GM23248 (cell line): ENCODE measurements around the gene HOXB8. TPM values are rescaled to one million over a fixed set of nuclear protein-coding genes. Genes with fewer than 3 reads are reported as not detected.
A peak's percentile ranks its signal among the peaks of the same experiment; 100 is the strongest.

Experiments
- DNase-seq: peaks from one replicate; pipeline ENCODE4 v3.0.0-alpha.2; 2015
- H2AFZ ChIP-seq: fragments of 200-600 bp; sonication (generic); 2 replicates; pipeline ENCODE4 v1.6.1; 2016; ENCODE audit warnings: antibody characterized with exemption
- H3F3A ChIP-seq: fragments of 200-600 bp; sonication (generic); 2 replicates; pipeline ENCODE4 v1.6.1; 2016; ENCODE audit warnings: mild to moderate bottlenecking, antibody characterized with exemption, mixed run types; ENCODE audit not compliant: insufficient read depth
- H3K27ac ChIP-seq: fragments of 200-600 bp; sonication (generic); 2 replicates; pipeline ENCODE4 v1.5.1; 2016; ENCODE audit warnings: mild to moderate bottlenecking
- H3K27me3 ChIP-seq: fragments of 200-600 bp; sonication (generic); replicated peaks from 2 replicates; pipeline ENCODE4 v1.6.1; 2016; ENCODE audit warnings: mild to moderate bottlenecking; ENCODE audit not compliant: insufficient read depth
- H3K36me3 ChIP-seq: fragments of 200-600 bp; sonication (generic); 2 replicates; pipeline ENCODE4 v1.6.1; 2016; ENCODE audit warnings: low read depth, mild to moderate bottlenecking
- H3K4me1 ChIP-seq: fragments of 200-600 bp; sonication (generic); 2 replicates; pipeline ENCODE4 v1.6.1; 2016; ENCODE audit warnings: mild to moderate bottlenecking; ENCODE audit not compliant: insufficient read depth
- H3K4me2 ChIP-seq: fragments of 200-600 bp; sonication (generic); one replicate; pipeline ENCODE4 v1.6.1; 2016; ENCODE audit warnings: mild to moderate bottlenecking; ENCODE audit not compliant: unreplicated experiment
- H3K4me3 ChIP-seq: fragments of 200-600 bp; sonication (generic); 2 replicates; pipeline ENCODE4 v1.5.1; 2016; ENCODE audit warnings: mild to moderate bottlenecking
- H3K79me2 ChIP-seq: fragments of 200-600 bp; sonication (generic); 2 replicates; pipeline ENCODE4 v1.6.1; 2016; ENCODE audit warnings: mild to moderate bottlenecking; ENCODE audit not compliant: insufficient read depth
- H3K9ac ChIP-seq: fragments of 200-600 bp; sonication (generic); 2 replicates; pipeline ENCODE4 v1.6.1; 2016; ENCODE audit warnings: mild to moderate bottlenecking
- H3K9me2 ChIP-seq: fragments of 200-600 bp; sonication (generic); 2 replicates; pipeline ENCODE4 v1.6.1; 2016; ENCODE audit warnings: mixed run types, mild to moderate bottlenecking, moderate library complexity; ENCODE audit not compliant: insufficient read depth
- H3K9me3 ChIP-seq: fragments of 200-600 bp; sonication (generic); one replicate; pipeline ENCODE4 v1.6.1; 2017; ENCODE audit warnings: low read depth
- H4K20me1 ChIP-seq: fragments of 200-600 bp; sonication (generic); 2 replicates; pipeline ENCODE4 v1.6.0; 2016; ENCODE audit not compliant: insufficient read depth
- EZH2 ChIP-seq: fragments of 200-600 bp; sonication (generic); IDR thresholded peaks from 2 replicates; pipeline ENCODE4 v1.6.1; 2018; ENCODE audit warnings: antibody characterized with exemption, mild to moderate bottlenecking; ENCODE audit not compliant: insufficient read depth, poor library complexity, severe bottlenecking
- EZH2phosphoT487 ChIP-seq: fragments of 200-600 bp; sonication (generic); IDR thresholded peaks from 2 replicates; pipeline ENCODE4 v1.6.1; 2018; ENCODE audit warnings: antibody characterized with exemption, moderate library complexity, mild to moderate bottlenecking, low read depth; ENCODE audit not compliant: insufficient read depth
- WGBS, 2 experiments: methylation state at CpG; one replicate each; pipeline ENCODE4 v1.1.6; 2015 to 2017; ENCODE audit warnings: low lambda C conversion rate in 2 of 2, low coverage in 1 of 2; ENCODE audit errors: missing lambda C conversion rate in 2 of 2; 5-methylcytosine and 5-hydroxymethylcytosine counted together
- in situ Hi-C: fragments of 300-500 bp; cut with MboI; formaldehyde crosslinking; loops from 2 replicates; pipeline ENCODE4 v1.15.0; 2020
- polyA plus RNA-seq: library from polyadenylated mRNA; unstranded; fragments of >200 nt; fragmentation: Nextera tagmentation; extraction: Ambion mirVana; gene quantifications from 2 replicates; pipeline ENCODE4 v1.2.1, GENCODE V29; 2016
- total RNA-seq: library from RNA; depleted of rRNA; stranded (reverse); fragments of >200 nt; shearing (Covaris generic); gene quantifications from 2 replicates; pipeline ENCODE4 v1.2.3, GENCODE V29; 2014

The HOXB8 gene
- total and polyA plus RNA-seq, 2 experiments from 2014 or later = not detected

GRCh38 chr17:48579471-48579759 lies 35.7 kb downstream of the HOXB8 start:
- Histone ChIP-seq H4K20me1 (no peaks in the 10 kb centered on the region), H3K27ac (0 out of 2 replicates have a peak overlapping the region, but pooled peaks have one; percentile 3), H3K9ac (peak overlapping the region; percentile 77; the same call in 1 of the 2 replicates), H3K36me3 (no peaks in the 10 kb centered on the region), H2AFZ (no peak overlapping the region), H3K79me2 (peaks cover 74% of the 10 kb centered on the region), H3K9me3 (no peaks in the 10 kb centered on the region), H3F3A (peaks cover 21% of the 10 kb centered on the region; the same call in 1 of the 2 replicates), H3K4me1 (peaks cover 27% of the 10 kb centered on the region), H3K4me2 (peak overlapping the region; percentile 84), H3K4me3 (peak overlapping the region; percentile 83), H3K27me3 (no peaks in the 10 kb centered on the region), H3K9me2 (no peaks in the 10 kb centered on the region)
- DNase-seq = no peak
- 80 to 83% methylated on average over 7 of the region's 7 CpGs for WGBS, 2 experiments
- TF ChIP-seq EZH2 (no peak), EZH2phosphoT487 (no peak)
- in situ Hi-C loops = no loop called here

DNA sequence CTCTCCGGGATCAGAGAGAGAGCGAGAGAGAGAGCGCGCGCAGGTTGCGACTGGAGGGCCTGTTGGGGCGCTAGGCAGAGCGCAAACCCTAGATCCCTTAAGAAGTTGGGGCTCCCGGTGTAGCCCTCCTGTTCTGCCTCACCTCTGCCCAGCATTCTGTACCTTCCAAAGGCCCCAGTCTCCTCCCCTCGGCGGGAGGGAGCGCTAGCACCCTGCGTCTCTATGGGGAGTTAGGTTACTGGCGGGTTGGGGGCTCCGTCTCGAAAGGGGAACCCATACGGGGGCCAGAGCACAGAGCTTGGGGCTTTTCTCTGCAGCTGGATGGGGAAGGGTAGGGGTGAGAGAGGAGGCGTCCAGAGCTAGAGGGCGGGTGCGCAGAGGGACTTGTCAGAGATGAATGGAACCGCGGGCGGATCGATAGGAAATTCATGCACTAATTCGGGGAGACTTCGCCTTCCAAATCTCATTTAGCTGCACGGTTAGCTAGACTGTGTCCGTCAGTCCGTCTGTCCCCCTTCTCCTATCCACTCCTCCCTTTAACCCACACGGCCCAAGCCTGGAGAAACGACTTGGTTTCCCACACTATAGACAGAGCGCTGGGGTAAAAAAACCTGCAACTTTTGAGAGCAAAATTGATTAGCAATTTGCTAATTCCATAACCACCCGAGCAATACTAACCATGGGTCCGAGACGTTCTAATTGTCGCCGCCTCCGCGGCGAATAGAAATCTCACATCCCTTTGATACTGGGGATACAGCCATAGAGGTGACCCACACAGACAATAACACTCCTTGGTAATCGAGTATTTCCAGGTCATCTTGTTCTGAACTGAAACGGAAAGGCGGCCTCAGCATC lies 36.2 kb downstream of the HOXB8 start:
- Histone ChIP-seq H3K36me3 (no peaks in the 10 kb centered on the region), H4K20me1 (no peaks in the 10 kb centered on the region), H3K9ac (peak overlapping the region; percentile 77), H3K9me2 (no peaks in the 10 kb centered on the region), H3K27me3 (no peaks in the 10 kb centered on the region), H3K4me1 (peaks cover 21% of the 10 kb centered on the region), H3K79me2 (peaks cover 79% of the 10 kb centered on the region), H3K4me2 (peak overlapping the region; percentile 84), H3F3A (peaks cover 15% of the 10 kb centered on the region; the same call in 1 of the 2 replicates), H3K4me3 (peak overlapping the region; percentile 83), H2AFZ (peak overlapping the region; percentile 90), H3K27ac (0 out of 2 replicates have a peak overlapping the region, but pooled peaks have one; percentile 3), H3K9me3 (no peaks in the 10 kb centered on the region)
- TF ChIP-seq EZH2phosphoT487 (no peak), EZH2 (no peak)
- in situ Hi-C loops = no loop called here
- 25 to 31% methylated on average over 43 of the region's 43 CpGs for WGBS, 2 experiments
- peak; percentile 44 for DNase-seq

DNA sequence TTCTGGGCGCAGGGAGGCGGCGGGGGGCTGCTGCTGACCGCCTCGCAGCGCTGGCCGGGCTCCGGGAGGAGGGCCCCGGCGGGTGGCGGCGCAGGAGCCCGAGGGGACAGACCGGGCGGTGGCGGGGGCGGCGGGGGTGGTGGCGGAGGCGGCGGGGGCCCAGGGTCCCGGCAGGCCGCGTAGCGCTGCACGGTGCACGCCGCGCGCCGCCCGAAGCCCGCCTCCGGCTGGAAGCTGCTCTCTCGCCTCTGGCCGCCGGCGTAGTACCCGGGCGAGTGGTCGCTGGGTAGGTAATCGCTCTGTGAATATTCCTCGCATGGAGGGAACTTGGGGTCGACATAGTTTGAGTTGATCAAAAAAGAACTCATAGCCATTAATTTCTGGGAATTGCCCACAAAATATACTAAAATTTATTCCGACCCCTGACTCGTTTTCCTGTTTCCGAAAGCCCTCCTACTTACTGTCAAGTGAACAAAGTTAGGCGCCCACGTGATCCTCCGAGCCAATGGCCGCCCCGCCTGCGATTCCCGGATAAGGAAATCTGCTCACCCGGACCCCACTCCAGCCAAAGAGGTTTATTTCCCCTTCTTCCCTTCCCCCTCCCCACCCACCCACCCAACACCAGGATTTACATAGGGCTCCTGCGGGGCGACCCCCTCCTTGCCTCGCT lies 37.0 kb downstream of the HOXB8 start, which contains the start of gene HOXB4:
Gene HOXB4, minus strand, starts transcription at position 405 of the 670 bp plus-strand sequence. Its CDS starts 31 bp downstream, at position 374.
- in situ Hi-C loops = no loop called here
- no peaks in the 10 kb centered on the region for H4K20me1 ChIP-seq
- peaks cover 13% of the 10 kb centered on the region; the same call in 1 of the 2 replicates for H3F3A ChIP-seq
- H3K36me3 ChIP-seq = no peaks in the 10 kb centered on the region
- peaks cover 20% of the 10 kb centered on the region for H3K4me1 ChIP-seq
- H3K27ac ChIP-seq = peak within 1 kb of the TSS; percentile 61
- DNase-seq = peak; percentile 90
- no peaks in the 10 kb centered on the region for H3K9me2 ChIP-seq
- H3K79me2 ChIP-seq = peaks cover 75% of the 10 kb centered on the region
- peak within 1 kb of the TSS; percentile 79 for H3K9ac ChIP-seq
- TF ChIP-seq EZH2 = no peak
- no peak for TF ChIP-seq EZH2phosphoT487
- H2AFZ ChIP-seq = peak within 1 kb of the TSS; percentile 90
- peak within 1 kb of the TSS; percentile 83 for H3K4me3 ChIP-seq
- H3K9me3 ChIP-seq = no peaks in the 10 kb centered on the region
- WGBS, 2 experiments = 1% methylated on average over 31 to 58 of the region's 58 CpGs
- peak within 1 kb of the TSS; percentile 99 for H3K4me2 ChIP-seq
- H3K27me3 ChIP-seq = no peaks in the 10 kb centered on the region

DNA sequence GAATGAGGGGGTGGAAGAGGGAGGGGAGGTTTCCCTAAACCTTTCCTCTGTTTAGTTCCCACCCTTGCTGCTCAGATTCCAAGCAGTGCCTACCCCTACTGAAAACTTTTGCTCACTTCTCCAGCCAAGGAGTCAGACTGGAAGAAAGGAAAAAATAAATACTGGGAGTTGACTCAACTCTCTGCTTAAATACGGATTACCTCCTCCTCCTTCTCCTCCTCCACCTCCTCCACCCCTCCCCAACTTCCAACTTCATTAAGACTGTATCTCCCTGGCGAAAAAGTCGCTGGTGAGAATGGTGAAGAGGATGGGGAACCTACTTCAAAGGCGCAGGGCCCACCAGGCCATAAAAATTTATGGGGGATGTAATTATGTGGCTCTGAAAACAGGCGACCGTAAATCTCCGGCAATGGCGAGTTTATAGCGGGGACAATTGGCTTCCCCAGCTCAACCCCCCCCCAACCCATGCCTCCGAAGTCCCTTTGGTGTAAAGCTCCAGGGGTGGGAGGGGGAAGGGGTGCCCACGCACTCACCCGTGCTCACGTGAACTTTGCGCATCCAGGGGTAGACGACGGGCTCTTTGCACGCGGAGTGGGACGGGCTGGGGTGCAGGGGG lies 37.7 kb downstream of the HOXB8 start:
- in situ Hi-C loops = no loop called here
- no peaks in the 10 kb centered on the region for H4K20me1 ChIP-seq
- H3K27me3 ChIP-seq = no peaks in the 10 kb centered on the region
- peak overlapping the region; percentile 79 for H3K9ac ChIP-seq
- H3K27ac ChIP-seq = peak overlapping the region; percentile 61
- peaks cover 15% of the 10 kb centered on the region for H3K4me1 ChIP-seq
- WGBS, 2 experiments = 0 to 2% methylated on average over 17 to 19 of the region's 19 CpGs
- H3K9me3 ChIP-seq = no peaks in the 10 kb centered on the region
- TF ChIP-seq EZH2phosphoT487 = no peak
- no peaks in the 10 kb centered on the region for H3K36me3 ChIP-seq
- peak overlapping the region; percentile 85 for H2AFZ ChIP-seq
- H3K4me2 ChIP-seq = peak overlapping the region; percentile 99
- H3K9me2 ChIP-seq = no peaks in the 10 kb centered on the region
- H3K79me2 ChIP-seq = peaks cover 73% of the 10 kb centered on the region
- DNase-seq = peak; percentile 63
- peak overlapping the region; percentile 83 for H3K4me3 ChIP-seq
- peaks cover 6% of the 10 kb centered on the region; the same call in 1 of the 2 replicates for H3F3A ChIP-seq
